GM20000 (cell line): ENCODE measurements around the gene PRDM16.

Experiments
- DNase-seq: peaks from one replicate; pipeline ENCODE4 v3.0.0; 2012; ENCODE audit warnings: low spot score
- CTCF ChIP-seq: IDR thresholded peaks from 2 replicates; pipeline ENCODE4 v1.5.1; 2012; ENCODE audit warnings: mild to moderate bottlenecking, control low read depth; ENCODE audit errors: extremely low read depth, missing control alignments

The PRDM16 gene

DNA sequence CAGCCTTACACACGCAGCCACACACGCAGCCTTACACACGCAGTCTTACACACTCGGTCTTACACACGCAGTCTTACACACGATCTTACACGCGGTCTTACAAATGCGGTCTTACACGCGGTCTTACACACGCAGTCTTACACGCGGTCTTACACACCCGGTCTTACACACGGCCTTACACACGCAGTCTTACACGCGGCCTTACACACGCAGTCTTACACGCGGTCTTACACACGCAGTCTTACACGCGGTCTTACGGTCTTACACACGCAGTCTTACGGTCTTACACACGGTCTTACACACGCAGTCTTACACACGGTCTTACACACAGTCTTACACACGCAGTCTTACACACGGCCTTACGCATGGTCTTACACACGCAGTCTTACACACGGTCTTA lies 111.9 kb downstream of the PRDM16 start:
- TF ChIP-seq CTCF: no peak
- DNase-seq: no peak

DNA sequence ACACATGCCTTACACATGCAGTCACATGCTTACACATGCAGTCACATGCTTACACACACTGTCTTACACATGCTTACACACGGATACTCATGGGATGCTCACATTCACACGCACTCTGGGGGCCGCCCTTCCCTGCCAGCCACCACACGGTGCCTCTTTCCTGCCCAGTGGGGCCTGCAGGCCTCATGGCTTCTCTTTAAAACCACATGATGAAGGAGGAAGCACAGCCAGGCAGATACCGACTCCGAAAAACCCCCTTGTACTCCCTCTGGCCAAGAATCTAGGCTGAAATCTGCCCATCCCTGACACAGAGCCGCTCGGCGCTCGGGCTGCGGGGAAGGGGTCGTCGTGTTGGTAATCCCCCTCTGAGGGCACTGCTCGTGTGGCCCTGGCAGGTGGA lies 113.0 kb downstream of the PRDM16 start:
- DNase-seq: no peak
- no peak for TF ChIP-seq CTCF

DNA sequence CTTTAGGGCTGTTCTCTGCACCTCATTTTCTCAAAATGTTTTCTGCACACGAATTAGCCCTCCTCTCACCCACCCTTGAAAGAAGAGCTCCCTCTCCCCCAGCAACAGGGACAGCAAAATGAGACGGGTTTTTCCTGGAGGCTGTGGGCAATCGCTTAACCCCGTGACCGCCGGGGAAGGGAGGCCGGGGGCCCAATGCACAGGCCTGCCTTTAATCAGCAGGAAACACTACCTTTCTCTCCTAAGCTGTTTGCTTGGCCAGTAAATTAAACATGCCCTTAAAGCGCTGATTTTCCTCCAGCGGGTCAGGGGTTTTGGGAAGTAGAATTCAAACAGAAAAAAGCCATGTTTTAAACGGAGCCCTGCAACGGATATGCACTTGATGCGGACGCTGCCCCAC lies 114.4 kb downstream of the PRDM16 start:
- DNase-seq: no peak
- TF ChIP-seq CTCF: no peak

GRCh38 chr1:3183813-3184212 lies 114.8 kb downstream of the PRDM16 start:
- no peak for TF ChIP-seq CTCF
- no peak for DNase-seq

GRCh38 chr1:3184666-3185065 lies 115.7 kb downstream of the PRDM16 start:
- DNase-seq: no peak
- TF ChIP-seq CTCF: no peak

GRCh38 chr1:3185896-3186525 lies 117.0 kb downstream of the PRDM16 start:
- no peak for DNase-seq
- no peak for TF ChIP-seq CTCF

GRCh38 chr1:3186526-3186921 lies 117.5 kb downstream of the PRDM16 start:
- TF ChIP-seq CTCF: no peak
- DNase-seq: no peak
